HEK293 (cell line): ENCODE data around the gene DPP6.

Experiments
- CTCF ChIA-PET: fragments of 350-600 bp; formaldehyde crosslinking; extraction: SDS; loops from one replicate; lab custom pipeline; 2021; ENCODE audit warnings: antibody characterized with exemption; lab: Yijun Ruan, JAX
- POLR2A ChIA-PET: fragments of 300-600 bp; formaldehyde crosslinking; extraction: SDS; loops from one replicate; lab custom pipeline; 2020; ENCODE audit warnings: antibody characterized with exemption, inconsistent platforms; lab: Yijun Ruan, JAX
- H3K27ac ChIP-seq: fragments of 200-500 bp; sonication (Bioruptor generic); 2 replicates; pipeline ENCODE4 v1.5.1; 2014; ENCODE audit warnings: low read depth, low read length, control low read depth, inconsistent platforms; ENCODE audit errors: extremely low read depth
- H3K36me3 ChIP-seq, 2 experiments: fragments of 200-500 bp in 1 of 2; sonication (Bioruptor generic) in 1 of 2; 1 replicate in 1 of 2; 2 replicates in 1 of 2; pipeline ENCODE4 v1.5.1; 2014 to 2017; ENCODE audit warnings: inconsistent platforms in 2 of 2, low read length in 2 of 2; ENCODE audit not compliant: control insufficient read depth in 2 of 2, insufficient read depth in 1 of 2
- H3K4me1 ChIP-seq: fragments of 200-500 bp; sonication (Bioruptor generic); 2 replicates; pipeline ENCODE4 v1.5.1; 2014; ENCODE audit warnings: mild to moderate bottlenecking, low read length, inconsistent platforms; ENCODE audit not compliant: control insufficient read depth, insufficient read depth
- H3K4me3 ChIP-seq: 2 replicates; pipeline ENCODE4 v1.5.1; 2011; ENCODE audit warnings: low read depth, mild to moderate bottlenecking, control low read depth, low read length, moderate library complexity
- H3K9me3 ChIP-seq: fragments of 200-500 bp; sonication (Bioruptor generic); 2 replicates; pipeline ENCODE4 v1.5.1; 2014; ENCODE audit warnings: low read depth, low read length, inconsistent platforms; ENCODE audit not compliant: control insufficient read depth, insufficient read depth
- AEBP2 ChIP-seq: fragments of 450-650 bp; formaldehyde crosslinking; IDR thresholded peaks from 2 replicates; pipeline ENCODE4 v1.5.1; 2016; ENCODE audit warnings: missing biosample characterization, missing genetic modification characterization, borderline replicate concordance
- GLI2 ChIP-seq: fragments of 450-650 bp; formaldehyde crosslinking; IDR thresholded peaks from 2 replicates; pipeline ENCODE4; 2017; ENCODE audit warnings: missing biosample characterization, missing genetic modification characterization, low read depth, borderline replicate concordance
- GLIS2 ChIP-seq: fragments of 450-650 bp; formaldehyde crosslinking; IDR thresholded peaks from 2 replicates; pipeline ENCODE4 v1.5.1; 2016; ENCODE audit warnings: missing biosample characterization, missing genetic modification characterization
- HOXC10 ChIP-seq: sonication (generic); formaldehyde crosslinking; IDR thresholded peaks from 2 replicates; pipeline ENCODE4 v1.8.1; 2023; ENCODE audit warnings: mild to moderate bottlenecking, missing genetic modification reagents
- MEIS1 ChIP-seq: sonication (generic); formaldehyde crosslinking; IDR thresholded peaks from 2 replicates; pipeline ENCODE4 v1.8.1; 2022; ENCODE audit warnings: missing genetic modification reagents, mild to moderate bottlenecking, borderline replicate concordance
- ZEB2 ChIP-seq: fragments of 450-650 bp; formaldehyde crosslinking; IDR thresholded peaks from 2 replicates; pipeline ENCODE4 v1.5.1; 2016; ENCODE audit warnings: missing biosample characterization, missing genetic modification characterization
- ZFHX2 ChIP-seq: fragments of 450-650 bp; formaldehyde crosslinking; conservative IDR thresholded peaks from 2 replicates; pipeline ENCODE4 v1.5.1; 2016; ENCODE audit warnings: missing biosample characterization, missing genetic modification characterization
- ZNF132 ChIP-seq: fragments of 450-650 bp; formaldehyde crosslinking; IDR thresholded peaks from 2 replicates; pipeline ENCODE4 v1.5.1; 2017; ENCODE audit warnings: missing biosample characterization, missing genetic modification characterization, borderline replicate concordance
- ZNF133 ChIP-seq: fragments of 450-650 bp; formaldehyde crosslinking; IDR thresholded peaks from 2 replicates; pipeline ENCODE4 v1.5.1; 2016; ENCODE audit warnings: missing biosample characterization, missing genetic modification characterization
- ZNF18 ChIP-seq: fragments of 450-650 bp; formaldehyde crosslinking; IDR thresholded peaks from 2 replicates; pipeline ENCODE4 v1.5.1; 2016; ENCODE audit warnings: missing biosample characterization, missing genetic modification characterization
- ZNF211 ChIP-seq: fragments of 450-650 bp; formaldehyde crosslinking; IDR thresholded peaks from 2 replicates; pipeline ENCODE4 v1.5.1; 2016; ENCODE audit warnings: low read depth, missing biosample characterization, missing genetic modification characterization
- ZNF266 ChIP-seq: fragments of 450-650 bp; formaldehyde crosslinking; IDR thresholded peaks from 2 replicates; pipeline ENCODE4 v1.5.1; 2016; ENCODE audit warnings: missing biosample characterization, missing genetic modification characterization, low read depth
- ZNF362 ChIP-seq: fragments of 450-650 bp; formaldehyde crosslinking; IDR thresholded peaks from 2 replicates; pipeline ENCODE4 v1.5.1; 2016; ENCODE audit warnings: missing biosample characterization, missing genetic modification characterization
- ZNF423 ChIP-seq: fragments of 450-650 bp; formaldehyde crosslinking; IDR thresholded peaks from 2 replicates; pipeline ENCODE4 v1.5.1; 2016; ENCODE audit warnings: missing biosample characterization, missing genetic modification characterization
- ZNF501 ChIP-seq: fragments of 450-650 bp; formaldehyde crosslinking; IDR thresholded peaks from 2 replicates; pipeline ENCODE4 v1.5.1; 2016; ENCODE audit warnings: missing biosample characterization, missing genetic modification characterization
- ZNF514 ChIP-seq: fragments of 450-650 bp; formaldehyde crosslinking; IDR thresholded peaks from 2 replicates; pipeline ENCODE4 v1.5.1; 2016; ENCODE audit warnings: missing biosample characterization, missing genetic modification characterization
- ZNF639 ChIP-seq: fragments of 450-650 bp; formaldehyde crosslinking; IDR thresholded peaks from 2 replicates; pipeline ENCODE4 v1.5.1; 2016; ENCODE audit warnings: missing biosample characterization, missing genetic modification characterization
- ZNF645 ChIP-seq: fragments of 450-650 bp; formaldehyde crosslinking; IDR thresholded peaks from 2 replicates; pipeline ENCODE4; 2016; ENCODE audit warnings: missing biosample characterization, missing genetic modification characterization
- ZNF654 ChIP-seq: fragments of 450-650 bp; formaldehyde crosslinking; IDR thresholded peaks from 2 replicates; pipeline ENCODE4 v1.5.1; 2016; ENCODE audit warnings: low read depth, missing biosample characterization, missing genetic modification characterization
- ZNF660 ChIP-seq: fragments of 450-650 bp; IDR thresholded peaks from 2 replicates; pipeline ENCODE4 v1.5.1; 2018; ENCODE audit warnings: missing biosample characterization, mild to moderate bottlenecking, missing genetic modification characterization
- ZNF664 ChIP-seq: fragments of 450-650 bp; formaldehyde crosslinking; IDR thresholded peaks from 2 replicates; pipeline ENCODE4 v1.5.1; 2016; ENCODE audit warnings: missing biosample characterization, missing genetic modification characterization
- ZNF843 ChIP-seq: fragments of 450-650 bp; formaldehyde crosslinking; IDR thresholded peaks from 2 replicates; pipeline ENCODE4 v1.5.1; 2016; ENCODE audit warnings: missing biosample characterization, missing genetic modification characterization
- ZSCAN16 ChIP-seq: fragments of 450-650 bp; formaldehyde crosslinking; IDR thresholded peaks from 2 replicates; pipeline ENCODE4 v1.5.1; 2016; ENCODE audit warnings: missing biosample characterization, missing genetic modification characterization
- ZSCAN30 ChIP-seq: fragments of 450-650 bp; IDR thresholded peaks from 2 replicates; pipeline ENCODE4 v1.5.1; 2018; ENCODE audit warnings: missing biosample characterization, mild to moderate bottlenecking, missing genetic modification characterization, moderate library complexity

DPP6 gene

GRCh38 chr7:154546946-154547587, 494.9 kb downstream of the DPP6 start:
- Histone ChIP-seq H3K4me3 (no peak overlapping the region), H3K4me1 (no peaks in the 10 kb centered on the region), H3K9me3 (no peaks in the 10 kb centered on the region), H3K27ac (no peak overlapping the region), H3K36me3 (no peaks in the 10 kb centered on the region)
- CTCF ChIA-PET: no interaction called here
- TF ChIP-seq ZSCAN16 (tag by site-specific recombination): no peak
- no peak for TF ChIP-seq ZSCAN30 (tag by site-specific recombination)
- no peak for TF ChIP-seq ZNF654 (tag by site-specific recombination)
- TF ChIP-seq ZNF843 (tag by site-specific recombination): no peak
- no peak for TF ChIP-seq ZNF664
- no peak for TF ChIP-seq ZNF132 (tag by site-specific recombination)
- TF ChIP-seq ZNF639 (tag by site-specific recombination): no peak
- no peak for TF ChIP-seq ZNF660 (tag by site-specific recombination)
- TF ChIP-seq ZNF645 (tag by site-specific recombination): no peak
- TF ChIP-seq ZNF18 (tag by site-specific recombination): no peak
- TF ChIP-seq ZNF501 (tag by site-specific recombination): no peak
- TF ChIP-seq HOXC10 (CRISPR knock-in tag): no peak
- no peak for TF ChIP-seq MEIS1
- no peak for TF ChIP-seq AEBP2
- TF ChIP-seq ZNF266: no peak
- POLR2A ChIA-PET: no interaction called here

- no peaks in the 10 kb centered on the region for H3K4me1 ChIP-seq
- H3K9me3 ChIP-seq: no peaks in the 10 kb centered on the region
- POLR2A ChIA-PET: no interaction called here
- H3K27ac ChIP-seq: no peak overlapping the region
- CTCF ChIA-PET: no interaction called here
- no peaks in the 10 kb centered on the region for H3K36me3 ChIP-seq
- H3K4me3 ChIP-seq: no peak overlapping the region
- no peak for TF ChIP-seq GLIS2 (tag by site-specific recombination)
- no peak for TF ChIP-seq ZEB2
- no peak for TF ChIP-seq ZSCAN16 (tag by site-specific recombination)
- no peak for TF ChIP-seq ZNF664
- TF ChIP-seq ZNF660 (tag by site-specific recombination): no peak
- no peak for TF ChIP-seq ZFHX2 (tag by site-specific recombination)
- no peak for TF ChIP-seq ZNF423 (tag by site-specific recombination)
- TF ChIP-seq ZNF514 (tag by site-specific recombination): no peak
- no peak for TF ChIP-seq GLI2
- TF ChIP-seq ZNF362 (tag by site-specific recombination): no peak
- no peak for TF ChIP-seq ZNF133 (tag by site-specific recombination)
- TF ChIP-seq ZNF211 (tag by site-specific recombination): no peak
Measured at GRCh38 chr7:154553711-154554265, 501.6 kb downstream of the DPP6 start.
